Measurements from ENCODE around the gene DHX40. TPM values are rescaled to one million over a fixed set of nuclear protein-coding genes. Genes with fewer than 3 reads are reported as not detected.

DHX40 gene
- total RNA-seq, 2 experiments from 2014 or later, result 17.7 to 20.8 TPM

DNA sequence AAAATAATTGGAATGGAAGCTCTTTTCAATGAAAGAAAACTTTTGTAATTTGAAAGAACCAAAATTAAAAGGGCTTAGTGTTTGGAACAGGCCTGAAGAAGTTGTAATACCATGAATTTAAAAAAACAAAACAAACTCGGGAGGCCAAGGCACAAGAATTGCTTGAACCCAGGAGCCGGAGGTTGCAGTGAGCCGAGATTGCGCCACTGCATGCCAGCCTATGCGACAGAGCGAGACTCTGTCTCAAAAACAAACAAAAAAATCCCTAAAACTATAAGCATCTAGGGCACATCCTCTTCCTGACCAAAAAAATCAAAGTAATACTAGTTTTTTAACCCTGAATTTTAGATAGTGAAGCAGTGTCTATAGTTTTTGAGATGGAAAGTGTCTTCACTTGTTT lies 67.0 kb downstream of the DHX40 start:
- DNase-seq, result no peak
- ATAC-seq, result no peak
- peaks cover 32% of the 10 kb centered on the region for H3K36me3 Mint-ChIP-seq (ENCODE audit: low read depth)
- peaks cover 37% of the 10 kb centered on the region for H3K4me1 Mint-ChIP-seq (ENCODE audit: low read depth)
- ChIA-PET CTCF (no interaction called here), POLR2A (no interaction called here)
- H3K27me3 Mint-ChIP-seq (ENCODE audit: low read depth), result no peaks in the 10 kb centered on the region
- no peak overlapping the region for H3K4me3 Mint-ChIP-seq
- H3K27ac Mint-ChIP-seq, result no peak overlapping the region
- H3K9me3 Mint-ChIP-seq (ENCODE audit: insufficient read depth), result no peaks in the 10 kb centered on the region

DNA sequence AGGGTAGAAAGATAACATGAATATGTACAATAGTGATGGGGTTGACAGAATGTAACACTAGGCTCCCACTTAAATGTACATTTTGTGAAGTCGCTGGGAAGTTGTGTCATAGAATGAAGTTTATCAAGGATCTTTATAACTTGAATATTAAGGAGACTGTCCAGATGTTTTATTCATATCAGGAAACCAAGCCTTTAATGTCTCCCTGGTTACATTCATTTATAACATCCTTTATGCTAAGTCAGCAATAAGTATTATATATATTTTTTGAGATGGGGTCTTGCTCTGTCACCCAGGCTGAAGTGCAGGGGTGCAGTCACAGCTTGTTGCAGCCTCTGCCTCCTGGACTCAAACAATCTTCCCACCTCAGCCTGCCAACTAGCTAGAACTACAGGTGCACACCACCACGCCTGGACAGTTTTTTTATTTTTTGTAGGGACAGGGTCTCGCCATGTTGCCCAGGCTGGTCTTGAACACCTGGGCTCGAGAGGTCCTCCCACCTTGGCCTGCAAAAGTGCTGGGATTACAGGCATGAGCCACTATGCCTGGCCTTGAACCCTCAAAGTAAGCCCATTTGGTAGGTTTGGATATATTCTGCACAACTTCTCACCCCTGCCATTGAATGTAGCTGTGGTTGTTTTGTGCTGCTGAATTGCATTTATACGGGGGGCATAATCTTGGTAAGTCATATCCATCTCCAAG lies 68.4 kb downstream of the DHX40 start:
- no peaks in the 10 kb centered on the region for H3K27me3 Mint-ChIP-seq (ENCODE audit: low read depth)

DNA sequence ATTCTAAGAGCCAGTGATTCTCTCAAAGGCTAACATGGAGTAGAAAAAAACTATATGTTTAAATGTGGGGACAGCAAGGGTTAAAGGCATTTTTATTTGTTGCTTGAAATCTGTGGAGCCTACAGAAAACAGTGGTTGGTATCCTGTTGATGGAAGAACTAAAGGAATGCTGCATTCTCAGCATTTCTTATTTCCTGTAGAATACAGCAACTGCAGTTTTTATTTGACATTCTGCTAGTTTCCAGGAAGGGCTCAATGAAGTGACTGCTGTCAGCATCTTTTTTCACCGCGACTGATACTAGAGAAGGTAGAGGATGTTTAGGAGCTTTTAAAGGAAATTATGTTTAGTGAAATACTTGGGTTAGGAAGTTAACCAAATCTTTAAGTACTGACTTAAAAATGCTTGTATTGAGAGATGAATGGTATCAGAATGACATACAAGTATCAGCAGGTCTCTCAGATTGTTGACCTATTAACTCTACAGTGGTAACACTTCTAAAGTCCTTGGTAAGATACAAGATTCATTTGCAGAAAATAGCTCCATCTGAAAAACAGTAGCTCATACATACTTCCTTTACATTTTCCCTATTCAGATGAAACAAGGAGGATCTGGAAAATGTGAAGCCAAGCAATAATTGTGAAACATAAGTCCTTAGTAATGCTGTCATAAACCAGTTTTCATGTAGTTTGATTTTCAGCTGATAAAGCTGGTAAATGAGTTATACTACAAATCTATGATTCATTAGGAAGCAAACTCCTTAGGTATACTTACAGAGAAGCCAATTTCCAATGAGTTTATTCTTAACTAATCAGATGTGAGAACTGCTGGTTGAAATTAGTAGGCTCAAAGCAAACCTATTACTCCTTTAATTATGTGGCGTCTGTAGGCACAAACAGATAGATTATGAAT lies 69.5 kb downstream of the DHX40 start:
- ChIA-PET CTCF (interaction anchor here (0.8 to 2.2 kb wide), 4 partner anchors 8 to 113 kb away, joined by 3 to 6 read pairs (median 3); partner anchors contain the start of gene CLTC), POLR2A (interaction anchor here (0.7 to 1.0 kb wide), 3 partner anchors 15 to 68 kb away, joined by 3 to 10 read pairs (median 3); partner anchors contain the start of gene CLTC)
- H3K27ac Mint-ChIP-seq, result peak overlapping the region; percentile 28
- H3K4me3 Mint-ChIP-seq, result no peak overlapping the region
- ATAC-seq (no peak), DNase-seq (no peak)
- H3K27me3 Mint-ChIP-seq (ENCODE audit: low read depth), result no peaks in the 10 kb centered on the region
- peaks cover 33% of the 10 kb centered on the region for H3K4me1 Mint-ChIP-seq (ENCODE audit: low read depth)
- no peaks in the 10 kb centered on the region for H3K9me3 Mint-ChIP-seq (ENCODE audit: insufficient read depth)
- H3K36me3 Mint-ChIP-seq (ENCODE audit: low read depth), result peaks cover 15% of the 10 kb centered on the region

More for the DNA sequence above, 68.4 kb downstream of the DHX40 start:
- DNase-seq, result no peak
- Mint-ChIP-seq H3K36me3 (ENCODE audit: low read depth) (peaks cover 22% of the 10 kb centered on the region), H3K4me1 (ENCODE audit: low read depth) (peaks cover 32% of the 10 kb centered on the region), H3K4me3 (no peak overlapping the region), H3K27ac (no peak overlapping the region), H3K9me3 (ENCODE audit: insufficient read depth) (no peaks in the 10 kb centered on the region)
- CTCF ChIA-PET, result interaction anchor here (1.0 to 2.2 kb wide), 2 partner anchors 12 to 13 kb away, joined by 3 to 6 read pairs; partner anchors contain the start of gene CLTC
- no peak for ATAC-seq
- POLR2A ChIA-PET, result interaction anchor here (0.5 to 0.7 kb wide), 3 partner anchors 45 to 1302 kb away, joined by 3 to 5 read pairs (median 3); no protein-coding TSS in a partner anchor

DNA sequence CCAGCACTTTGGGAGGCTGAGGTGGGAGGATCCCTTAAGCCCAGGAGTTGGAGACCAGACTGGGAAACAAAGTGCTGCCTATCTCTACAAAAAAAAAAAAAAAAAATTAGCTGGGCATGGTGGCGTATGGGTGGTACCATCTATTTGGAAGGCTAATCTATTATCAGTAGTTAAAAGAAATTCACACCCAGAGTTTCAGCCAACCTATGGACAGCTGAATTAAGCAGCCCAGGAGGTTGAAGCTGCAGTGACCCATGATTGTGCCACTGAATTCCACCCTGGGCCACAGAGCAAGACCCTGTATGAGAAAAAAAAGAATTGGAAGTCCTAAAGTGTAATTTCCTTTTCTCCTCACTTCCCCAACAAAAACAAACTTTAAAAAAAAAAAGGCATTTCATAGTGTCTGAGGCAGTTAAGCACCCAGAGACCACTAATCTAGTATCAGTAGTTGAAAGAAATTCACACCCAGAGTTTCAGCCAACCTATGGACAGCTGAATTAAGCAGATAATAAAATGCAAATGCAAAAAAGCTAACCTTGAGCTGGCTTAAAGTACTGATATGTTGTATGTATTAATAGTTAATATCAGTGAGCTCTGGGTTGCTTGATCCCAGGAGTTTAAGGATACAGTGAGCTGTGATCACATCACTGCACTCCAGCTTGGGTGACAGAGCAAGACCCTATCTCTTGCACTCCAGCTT lies 72.4 kb downstream of the DHX40 start:
- ATAC-seq (no peak), DNase-seq (no peak)
- POLR2A ChIA-PET, result interaction anchor here (0.6 to 1.9 kb wide), 2 partner anchors 18 to 23 kb away, joined by 3 to 4 read pairs; partner anchors contain the start of gene CLTC
- CTCF ChIA-PET, result no interaction called here
- peaks cover 42% of the 10 kb centered on the region for H3K4me1 Mint-ChIP-seq (ENCODE audit: low read depth)
- H3K36me3 Mint-ChIP-seq (ENCODE audit: low read depth), result peaks cover 4% of the 10 kb centered on the region
- H3K27ac Mint-ChIP-seq, result no peak overlapping the region
- no peaks in the 10 kb centered on the region for H3K27me3 Mint-ChIP-seq (ENCODE audit: low read depth)
- no peak overlapping the region for H3K4me3 Mint-ChIP-seq
- H3K9me3 Mint-ChIP-seq (ENCODE audit: insufficient read depth), result no peaks in the 10 kb centered on the region

DNA sequence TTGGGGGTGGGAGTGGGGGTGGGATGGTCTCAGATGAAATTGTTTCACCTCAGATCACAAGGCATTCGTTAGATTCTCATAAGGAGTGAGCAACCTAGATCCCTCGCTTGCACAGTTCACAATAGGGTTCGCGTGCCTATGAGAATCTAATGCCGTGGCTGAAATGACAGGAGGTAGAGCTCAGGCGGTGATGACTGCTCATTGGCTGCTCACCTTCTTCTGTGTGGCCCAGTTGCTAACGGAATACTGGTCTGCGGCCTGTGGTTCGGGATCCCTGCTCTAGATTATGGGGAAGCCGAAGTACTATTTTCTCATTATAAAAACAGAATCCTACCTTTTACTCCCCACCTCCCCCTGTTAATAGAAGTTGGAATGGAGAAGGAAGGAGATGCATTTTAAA lies 73.1 kb downstream of the DHX40 start:
- CTCF ChIA-PET, result no interaction called here
- H3K27me3 Mint-ChIP-seq (ENCODE audit: low read depth), result no peaks in the 10 kb centered on the region
- POLR2A ChIA-PET, result interaction anchor here (1.9 kb wide), 1 partner anchor 19 kb away, joined by 4 read pairs; the partner anchor contains the start of gene CLTC
- ATAC-seq (no peak), DNase-seq (no peak)
- H3K9me3 Mint-ChIP-seq (ENCODE audit: insufficient read depth), result no peaks in the 10 kb centered on the region
- H3K27ac Mint-ChIP-seq, result no peak overlapping the region
- peaks cover 46% of the 10 kb centered on the region for H3K4me1 Mint-ChIP-seq (ENCODE audit: low read depth)
- peaks cover 2% of the 10 kb centered on the region for H3K36me3 Mint-ChIP-seq (ENCODE audit: low read depth)
- no peak overlapping the region for H3K4me3 Mint-ChIP-seq

DNA sequence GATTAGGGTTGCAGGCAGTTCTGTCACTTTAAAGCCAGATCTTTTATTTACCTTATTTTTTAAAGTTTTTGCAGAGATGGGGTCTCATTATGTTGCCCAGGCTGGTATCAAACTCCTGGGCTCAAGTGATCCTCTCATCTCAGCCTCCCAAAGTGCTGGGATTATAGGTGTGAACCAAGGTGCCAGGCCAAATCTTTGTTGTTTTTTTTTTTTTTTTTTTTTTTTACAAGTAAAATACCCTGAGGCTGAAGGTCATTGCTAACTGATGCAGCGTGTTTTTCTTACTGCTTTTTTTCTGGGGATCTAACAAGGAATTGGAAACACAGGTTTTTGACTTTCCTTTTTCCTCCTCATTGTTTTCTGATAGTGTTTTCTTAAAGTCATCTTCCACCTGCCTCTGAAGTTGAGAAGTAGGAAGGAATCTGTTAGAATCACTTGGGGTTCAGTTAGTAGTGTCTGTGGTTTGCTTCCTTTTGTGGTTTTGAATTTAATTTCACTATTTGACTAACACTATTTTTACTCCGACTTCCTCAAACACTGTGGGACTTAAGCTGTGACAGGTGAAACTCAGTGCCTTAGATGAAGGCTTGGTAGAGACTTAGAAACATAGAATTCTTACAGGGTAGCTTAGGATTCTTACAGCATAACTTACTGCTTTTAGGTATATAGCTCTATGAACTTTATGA lies 76.5 kb downstream of the DHX40 start:
- DNase-seq, result no peak

DNA sequence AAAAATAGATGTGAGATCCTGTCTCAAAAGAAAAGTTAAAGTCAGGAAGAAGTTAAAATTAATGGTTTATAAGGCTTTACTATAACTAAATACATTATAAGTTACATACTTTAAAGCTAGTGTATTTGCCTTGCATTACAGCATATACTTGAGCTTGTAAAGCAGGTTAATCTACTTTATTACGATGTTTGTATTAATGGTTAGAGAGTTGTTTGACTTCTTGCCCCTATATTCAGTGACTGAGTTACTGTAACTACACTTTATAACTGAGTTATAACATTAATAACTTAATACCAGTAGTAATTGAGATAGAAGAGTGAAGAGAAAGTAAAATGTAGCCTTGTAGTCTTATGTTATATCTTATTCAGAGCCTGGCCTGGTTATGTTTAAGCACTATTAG lies 77.2 kb downstream of the DHX40 start:
- Mint-ChIP-seq H3K27ac (no peak overlapping the region), H3K27me3 (ENCODE audit: low read depth) (no peaks in the 10 kb centered on the region), H3K36me3 (ENCODE audit: low read depth) (peaks cover 21% of the 10 kb centered on the region), H3K4me1 (ENCODE audit: low read depth) (peaks cover 33% of the 10 kb centered on the region), H3K4me3 (peak overlapping the region; percentile 26), H3K9me3 (ENCODE audit: insufficient read depth) (no peaks in the 10 kb centered on the region)
- ChIA-PET POLR2A (interaction anchor here (3.1 kb wide), 1 partner anchor 23 kb away, joined by 18 read pairs; the partner anchor contains the start of gene CLTC), CTCF (interaction anchor here (0.9 to 2.2 kb wide), 4 partner anchors 8 to 123 kb away, joined by 3 to 7 read pairs (median 5); partner anchors contain the start of gene CLTC)
- DNase-seq (no peak), ATAC-seq (no peak)

More for the DNA sequence above, 76.5 kb downstream of the DHX40 start:
- ChIA-PET POLR2A (interaction anchor here (3.1 kb wide), 1 partner anchor 22 kb away, joined by 18 read pairs; the partner anchor contains the start of gene CLTC), CTCF (interaction anchor here (0.9 to 2.2 kb wide), 3 partner anchors 9 to 122 kb away, joined by 3 to 7 read pairs (median 4); partner anchors contain the start of gene CLTC)
- peaks cover 18% of the 10 kb centered on the region for H3K36me3 Mint-ChIP-seq (ENCODE audit: low read depth)
- no peaks in the 10 kb centered on the region for H3K9me3 Mint-ChIP-seq (ENCODE audit: insufficient read depth)
- H3K27me3 Mint-ChIP-seq (ENCODE audit: low read depth), result no peaks in the 10 kb centered on the region
- ATAC-seq, result peak; percentile 89
- H3K4me1 Mint-ChIP-seq (ENCODE audit: low read depth), result peaks cover 33% of the 10 kb centered on the region
- peak overlapping the region; percentile 55 for H3K27ac Mint-ChIP-seq
- H3K4me3 Mint-ChIP-seq, result peak overlapping the region; percentile 26

DNA sequence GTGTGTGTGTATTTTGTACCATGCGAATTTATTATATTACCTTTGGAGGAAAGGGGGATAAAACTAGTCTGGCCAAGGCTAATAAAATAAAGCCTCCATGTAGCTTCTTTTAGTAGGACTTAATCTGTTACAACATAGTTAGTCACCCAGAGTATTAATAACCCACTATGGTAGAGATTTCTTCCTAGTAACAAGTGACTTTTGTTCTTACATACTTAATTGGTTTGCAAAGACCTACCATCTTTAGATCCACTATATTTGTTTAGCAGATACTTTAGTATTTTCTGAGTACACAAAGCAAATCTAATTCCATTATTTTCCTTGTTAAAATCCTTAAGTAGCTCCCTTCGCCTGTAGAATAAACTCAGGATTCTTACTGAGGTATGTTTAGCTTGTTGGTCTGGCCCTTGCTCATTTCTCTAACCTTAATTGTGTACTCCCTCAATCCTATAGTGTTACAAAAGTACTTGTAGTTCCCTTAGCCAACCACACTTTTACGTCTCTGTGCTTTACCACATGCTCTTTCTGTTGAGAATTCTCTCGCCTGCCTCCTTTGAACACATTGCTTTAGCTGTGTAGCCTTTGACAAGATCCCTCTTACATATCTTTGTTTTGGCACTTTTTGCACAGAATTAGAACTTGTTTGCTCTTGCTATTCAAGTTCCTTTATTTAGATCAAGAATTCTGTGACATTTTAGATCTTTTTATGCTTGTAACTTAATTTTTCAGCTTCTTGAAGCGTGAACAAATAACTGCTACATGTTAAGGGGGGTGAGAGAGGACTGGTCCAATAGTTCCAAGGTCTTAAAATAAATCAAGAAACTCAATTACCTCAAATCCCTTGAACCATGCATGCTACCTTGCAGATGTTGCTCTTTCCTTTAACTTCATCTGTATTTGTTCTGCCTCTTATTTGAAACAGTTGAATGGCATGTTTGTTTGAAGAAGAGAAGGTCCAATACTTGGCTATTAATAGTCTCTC lies 78.0 kb downstream of the DHX40 start:
- ATAC-seq (no peak), DNase-seq (no peak)
- no peak overlapping the region for H3K4me3 Mint-ChIP-seq
- H3K27me3 Mint-ChIP-seq (ENCODE audit: low read depth), result no peaks in the 10 kb centered on the region
- no peaks in the 10 kb centered on the region for H3K9me3 Mint-ChIP-seq (ENCODE audit: insufficient read depth)
- H3K4me1 Mint-ChIP-seq (ENCODE audit: low read depth), result peaks cover 33% of the 10 kb centered on the region
- ChIA-PET CTCF (interaction anchor here (0.9 to 2.2 kb wide), 8 partner anchors 8 to 394 kb away, joined by 3 to 7 read pairs (median 3); partner anchors contain the start of gene CLTC), POLR2A (interaction anchor here (3.1 kb wide), 1 partner anchor 24 kb away, joined by 18 read pairs; the partner anchor contains the start of gene CLTC)
- no peak overlapping the region for H3K27ac Mint-ChIP-seq
- peaks cover 30% of the 10 kb centered on the region for H3K36me3 Mint-ChIP-seq (ENCODE audit: low read depth)

DNA sequence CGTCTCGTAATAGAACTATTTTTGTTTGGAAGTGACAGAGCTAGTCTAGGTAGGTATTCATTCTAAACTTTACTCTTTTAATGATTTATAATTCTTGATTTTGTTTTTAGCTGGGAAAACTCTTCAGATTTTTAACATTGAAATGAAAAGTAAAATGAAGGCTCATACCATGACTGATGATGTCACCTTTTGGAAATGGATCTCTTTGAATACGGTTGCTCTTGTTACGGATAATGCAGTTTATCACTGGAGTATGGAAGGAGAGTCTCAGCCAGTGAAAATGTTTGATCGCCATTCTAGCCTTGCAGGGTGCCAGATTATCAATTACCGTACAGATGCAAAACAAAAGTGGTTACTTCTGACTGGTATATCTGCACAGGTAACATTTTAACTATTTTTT lies 81.9 kb downstream of the DHX40 start:
- peaks cover 34% of the 10 kb centered on the region for H3K4me1 Mint-ChIP-seq (ENCODE audit: low read depth)
- CTCF ChIA-PET, result interaction anchor here (1.2 kb wide), 1 partner anchor 336 kb away, joined by 4 read pairs; no protein-coding TSS in a partner anchor

DNA sequence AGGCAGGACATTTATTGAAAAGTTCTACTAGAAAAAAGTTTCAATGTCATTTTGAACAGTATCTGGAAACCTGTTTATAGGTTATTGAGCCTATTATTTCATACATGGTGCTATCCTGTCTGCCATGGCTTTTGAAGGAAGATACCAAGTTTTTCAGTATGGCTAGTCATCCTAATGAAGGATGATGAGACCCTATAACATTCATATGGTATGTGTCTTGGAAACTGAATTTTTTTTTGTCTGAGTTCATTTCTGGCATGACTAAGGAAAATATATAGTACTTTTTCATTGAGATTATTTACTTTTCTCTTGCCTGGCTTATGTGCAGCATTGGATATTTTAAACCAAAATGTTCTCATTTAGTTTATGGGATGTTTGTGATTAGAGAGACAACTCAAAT lies 84.5 kb downstream of the DHX40 start:
- H3K4me3 Mint-ChIP-seq, result no peak overlapping the region
- H3K9me3 Mint-ChIP-seq (ENCODE audit: insufficient read depth), result no peaks in the 10 kb centered on the region
- H3K27ac Mint-ChIP-seq, result no peak overlapping the region
- ChIA-PET POLR2A (interaction anchor here (1.9 kb wide), 1 partner anchor 31 kb away, joined by 6 read pairs; no protein-coding TSS in a partner anchor), CTCF (interaction anchor here (0.6 kb wide), 1 partner anchor 129 kb away, joined by 3 read pairs; no protein-coding TSS in a partner anchor)
- DNase-seq (no peak), ATAC-seq (no peak)
- peaks cover 27% of the 10 kb centered on the region for H3K4me1 Mint-ChIP-seq (ENCODE audit: low read depth)
- H3K36me3 Mint-ChIP-seq (ENCODE audit: low read depth), result peaks cover 71% of the 10 kb centered on the region
- no peaks in the 10 kb centered on the region for H3K27me3 Mint-ChIP-seq (ENCODE audit: low read depth)

More for the DNA sequence above, 81.9 kb downstream of the DHX40 start:
- Mint-ChIP-seq H3K27me3 (ENCODE audit: low read depth) (no peaks in the 10 kb centered on the region), H3K9me3 (ENCODE audit: insufficient read depth) (no peaks in the 10 kb centered on the region), H3K36me3 (ENCODE audit: low read depth) (peaks cover 59% of the 10 kb centered on the region), H3K27ac (no peak overlapping the region), H3K4me3 (no peak overlapping the region)
- no peak for DNase-seq
- no peak for ATAC-seq
- POLR2A ChIA-PET, result interaction anchor here (1.4 kb wide), 1 partner anchor 27 kb away, joined by 3 read pairs; no protein-coding TSS in a partner anchor
